B cell (primary cell): Measurements from ENCODE around the gene ICA1L. TPM values are rescaled to one million over a fixed set of nuclear protein-coding genes. Genes with fewer than 3 reads are reported as not detected.

ENCODE experiments used
- ATAC-seq: fragments of 200-7000 bp; cut with Tn5 transposase; one replicate; pipeline ENCODE4 v1.10.0; 2021; ENCODE audit warnings: low read depth, mild to moderate bottlenecking, moderate number of reproducible peaks, moderate library complexity
- CTCF ChIA-PET: fragments of 350-600 bp; sonication (Branson Sonifier 250); formaldehyde crosslinking; loops from one replicate; lab custom pipeline; 2021; ENCODE audit warnings: antibody characterized with exemption, inconsistent platforms; lab: Charles Lee
- POLR2A ChIA-PET: fragments of 350-600 bp; sonication (Branson Sonifier 250); formaldehyde crosslinking; loops from one replicate; lab custom pipeline; 2021; ENCODE audit warnings: antibody characterized with exemption; lab: Charles Lee
- DNase-seq: peaks from one replicate; pipeline ENCODE4 v3.0.0; 2013
- H2AFZ ChIP-seq: 2 replicates; pipeline ENCODE4 v1.6.1; 2012; ENCODE audit warnings: mild to moderate bottlenecking, low read depth, low read length; ENCODE audit not compliant: insufficient read depth, poor library complexity, severe bottlenecking
- H3K27ac ChIP-seq, 2 donors: 1 replicate in 1 of 2; 2 replicates in 1 of 2; pipeline ENCODE4 v1.5.1; 2012 to 2013; ENCODE audit warnings: low read length in 2 of 2, mild to moderate bottlenecking in 2 of 2, moderate library complexity in 1 of 2
- H3K27me3 ChIP-seq, 4 experiments: fragments of 200-600 bp in 1 of 4; sonication (generic) in 1 of 4; replicated peaks in 1 of 4; 1 replicate in 2 of 4; 2 replicates in 2 of 4; pipeline versions ENCODE4 v1.6.1 to v1.7.0; 2013 to 2016; ENCODE audit warnings: low read length in 3 of 4, mild to moderate bottlenecking in 2 of 4, mixed read lengths in 1 of 4, moderate library complexity in 1 of 4; ENCODE audit not compliant: insufficient read depth in 4 of 4, control insufficient read depth in 3 of 4; ENCODE audit errors: control extremely low read depth in 1 of 4
- H3K36me3 ChIP-seq, 2 experiments: replicated peaks in 1 of 2; 1 replicate in 1 of 2; 2 replicates in 1 of 2; pipeline versions ENCODE4 v1.6.1 to v1.7.1; 2013; ENCODE audit warnings: low read length in 1 of 2; ENCODE audit not compliant: insufficient read depth in 2 of 2, control insufficient read depth in 1 of 2; ENCODE audit errors: control extremely low read depth in 1 of 2, extremely low read depth in 1 of 2
- H3K4me1 ChIP-seq, 2 donors: fragments of 200-600 bp in 1 of 2; sonication (generic) in 1 of 2; 1 replicate in 1 of 2; 2 replicates in 1 of 2; pipeline versions ENCODE4 v1.5.1 to v1.6.1; 2013 to 2017; ENCODE audit warnings: low read length in 2 of 2; ENCODE audit not compliant: control insufficient read depth in 2 of 2, insufficient read depth in 2 of 2
- H3K4me2 ChIP-seq: replicated peaks from 2 replicates; pipeline ENCODE3; 2012; ENCODE audit warnings: mild to moderate bottlenecking, low read depth, low read length; ENCODE audit not compliant: poor library complexity, severe bottlenecking
- H3K4me3 ChIP-seq, 5 experiments: fragments of 200-600 bp in 1 of 5; sonication (generic) in 1 of 5; 1 replicate in 3 of 5; 2 replicates in 2 of 5; pipeline versions ENCODE4 v1.5.1 to v1.7.0; 2011 to 2016; ENCODE audit warnings: low read length in 4 of 5, mild to moderate bottlenecking in 4 of 5, low read depth in 2 of 5, control low read depth in 1 of 5, moderate library complexity in 1 of 5; ENCODE audit not compliant: insufficient read depth in 1 of 5; ENCODE audit errors: control extremely low read depth in 1 of 5, extremely low read depth in 1 of 5
- H3K79me2 ChIP-seq: fragments of 200-600 bp; sonication (generic); one replicate; pipeline ENCODE4 v1.6.0; 2016; ENCODE audit warnings: low read length; ENCODE audit not compliant: control insufficient read depth, insufficient read depth
- H3K9ac ChIP-seq: fragments of 200-600 bp; sonication (generic); 2 replicates; pipeline ENCODE4 v1.6.1; 2017; ENCODE audit warnings: mild to moderate bottlenecking, low read length, moderate library complexity
- H3K9me3 ChIP-seq, 3 donors: one replicate each; pipeline versions ENCODE4 v1.6.1 to v1.7.1; 2013; ENCODE audit warnings: low read length in 2 of 3; ENCODE audit not compliant: control insufficient read depth in 2 of 3, insufficient read depth in 1 of 3; ENCODE audit errors: control extremely low read depth in 1 of 3
- H4K20me1 ChIP-seq: 2 replicates; pipeline ENCODE4 v1.6.0; 2012; ENCODE audit warnings: mild to moderate bottlenecking, low read length; ENCODE audit not compliant: insufficient read depth, control insufficient read depth, poor library complexity, severe bottlenecking
- H3K27ac Mint-ChIP-seq: one replicate; pipeline ENCODE4 v1.8.0; 2021; ENCODE audit warnings: mixed read lengths
- H3K27me3 Mint-ChIP-seq: one replicate; pipeline ENCODE4 v1.8.0; 2021; ENCODE audit warnings: mixed read lengths
- H3K4me1 Mint-ChIP-seq: one replicate; pipeline ENCODE4 v1.8.0; 2021; ENCODE audit warnings: mixed read lengths
- H3K4me3 Mint-ChIP-seq: one replicate; pipeline ENCODE4 v1.8.0; 2021; ENCODE audit warnings: mixed read lengths
- H3K9me3 Mint-ChIP-seq: one replicate; pipeline ENCODE4 v1.8.0; 2022; ENCODE audit warnings: mixed read lengths; ENCODE audit not compliant: insufficient read depth
- EZH2 ChIP-seq: IDR thresholded peaks from 2 replicates; pipeline ENCODE4 v1.6.1; 2012; ENCODE audit warnings: borderline replicate concordance, low read depth, mild to moderate bottlenecking, moderate library complexity, low read length; ENCODE audit not compliant: insufficient read depth, poor library complexity, severe bottlenecking
- WGBS: methylation state at CpG from one replicate; pipeline ENCODE4 v1.1.5; 2013; ENCODE audit warnings: missing lambda C conversion rate; ENCODE audit not compliant: insufficient coverage; 5-methylcytosine and 5-hydroxymethylcytosine counted together
- intact Hi-C: fragments of 100-400 bp; cut with micrococcal nuclease; formaldehyde crosslinking; loops from one replicate; pipeline ENCODE4 v1.10.0; 2022
- polyA plus RNA-seq: library from polyadenylated mRNA; depleted of rRNA; stranded (reverse); fragments of >200 nt; gene quantifications from 2 replicates; pipeline ENCODE4 v1.2.3, GENCODE V29; 2012
- total RNA-seq, 2 donors: library from RNA; stranded (reverse); fragments of 120-200 nt in 1 of 2; gene quantifications; 1 replicate in 1 of 2; 2 replicates in 1 of 2; pipeline versions ENCODE4 v1.2.3 to v1.2.4, GENCODE V29; 2013 to 2022
- TF ChIP-seq, protein P1 (sequence below): fragments of 200-600 bp; IDR thresholded peaks from one replicate; pipeline ENCODE4 v1.8.0; 2022; ENCODE audit warnings: antibody characterized with exemption, mild to moderate bottlenecking

Gene ICA1L
- total and polyA plus RNA-seq, 2 donors (not counting 1 experiment from before 2014, with no cell fraction given) = 2.4 to 6.8 TPM

DNA sequence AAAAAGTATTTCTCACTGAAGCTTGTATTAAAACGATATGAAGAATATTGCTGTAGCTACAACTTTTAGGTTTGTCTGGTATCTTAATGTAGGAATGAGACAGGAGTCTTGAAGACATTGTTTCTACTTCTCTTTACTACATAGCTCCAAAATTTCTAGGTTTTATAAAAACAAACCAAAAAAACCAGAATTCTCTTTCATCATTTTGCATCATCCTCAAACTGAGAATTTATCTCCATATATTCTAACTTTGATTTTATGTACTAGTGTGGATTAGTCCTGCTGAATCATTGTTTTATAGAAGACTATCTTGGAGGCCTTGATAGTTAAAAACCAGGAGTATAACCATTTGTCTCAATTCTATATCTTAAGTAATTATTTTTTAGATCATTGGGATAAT is 100.2 kb downstream of the ICA1L start:
- no peaks in the 10 kb centered on the region for H4K20me1 ChIP-seq
- DNase-seq = no peak
- Mint-ChIP-seq H3K27ac (no peak overlapping the region), H3K9me3 (no peaks in the 10 kb centered on the region), H3K4me3 (no peak overlapping the region), H3K4me1 (peaks cover 5% of the 10 kb centered on the region), H3K27me3 (no peaks in the 10 kb centered on the region)
- H3K9me3 ChIP-seq = no peaks in the 10 kb centered on the region
- H3K27me3 ChIP-seq = no peaks in the 10 kb centered on the region
- no peaks in the 10 kb centered on the region for H3K4me1 ChIP-seq
- peaks cover 4 to 46% of the 10 kb centered on the region in 2 experiments for H3K36me3 ChIP-seq
- no CpG with 5 or more reads among the region's 1 CpG for WGBS
- ChIA-PET POLR2A (no interaction called here), CTCF (no interaction called here)
- H3K79me2 ChIP-seq = no peaks in the 10 kb centered on the region
- intact Hi-C loops = no loop called here
- no peak overlapping the region for H3K4me2 ChIP-seq
- H3K27ac ChIP-seq = no peak overlapping the region
- no peak for ATAC-seq
- H2AFZ ChIP-seq = no peak overlapping the region
- TF ChIP-seq, protein P1, sequence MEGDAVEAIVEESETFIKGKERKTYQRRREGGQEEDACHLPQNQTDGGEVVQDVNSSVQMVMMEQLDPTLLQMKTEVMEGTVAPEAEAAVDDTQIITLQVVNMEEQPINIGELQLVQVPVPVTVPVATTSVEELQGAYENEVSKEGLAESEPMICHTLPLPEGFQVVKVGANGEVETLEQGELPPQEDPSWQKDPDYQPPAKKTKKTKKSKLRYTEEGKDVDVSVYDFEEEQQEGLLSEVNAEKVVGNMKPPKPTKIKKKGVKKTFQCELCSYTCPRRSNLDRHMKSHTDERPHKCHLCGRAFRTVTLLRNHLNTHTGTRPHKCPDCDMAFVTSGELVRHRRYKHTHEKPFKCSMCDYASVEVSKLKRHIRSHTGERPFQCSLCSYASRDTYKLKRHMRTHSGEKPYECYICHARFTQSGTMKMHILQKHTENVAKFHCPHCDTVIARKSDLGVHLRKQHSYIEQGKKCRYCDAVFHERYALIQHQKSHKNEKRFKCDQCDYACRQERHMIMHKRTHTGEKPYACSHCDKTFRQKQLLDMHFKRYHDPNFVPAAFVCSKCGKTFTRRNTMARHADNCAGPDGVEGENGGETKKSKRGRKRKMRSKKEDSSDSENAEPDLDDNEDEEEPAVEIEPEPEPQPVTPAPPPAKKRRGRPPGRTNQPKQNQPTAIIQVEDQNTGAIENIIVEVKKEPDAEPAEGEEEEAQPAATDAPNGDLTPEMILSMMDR = no peak
- no peak for TF ChIP-seq EZH2
- H3K4me3 ChIP-seq = no peak overlapping the region
- H3K9ac ChIP-seq = no peak overlapping the region

DNA sequence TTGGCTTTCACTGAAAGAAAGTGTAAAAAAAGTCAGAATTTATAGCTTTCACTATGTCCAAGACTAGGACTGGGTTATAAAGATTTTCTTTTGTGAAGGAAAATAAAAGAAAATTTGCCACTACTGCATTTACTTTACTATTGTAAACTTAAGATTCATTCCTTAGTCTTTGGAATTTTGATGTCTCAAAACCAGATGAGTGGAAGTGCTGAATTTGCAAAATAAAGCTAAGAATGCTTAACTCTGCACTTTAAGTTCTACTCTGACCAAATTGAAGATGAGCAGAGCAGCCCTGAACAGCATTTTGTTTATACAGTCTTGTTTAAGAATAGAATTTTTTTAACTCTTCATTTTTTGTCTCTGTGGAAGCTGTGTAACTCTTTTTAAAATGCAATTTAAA is 102.4 kb downstream of the ICA1L start:
- Histone ChIP-seq H3K4me1 (no peaks in the 10 kb centered on the region), H3K9me3 (no peaks in the 10 kb centered on the region), H3K79me2 (no peaks in the 10 kb centered on the region), H3K27ac (no peak overlapping the region), H3K4me3 (no peak overlapping the region), H4K20me1 (no peaks in the 10 kb centered on the region), H3K4me2 (no peak overlapping the region), H3K36me3 (peaks cover 1 to 53% of the 10 kb centered on the region in 2 experiments), H3K27me3 (no peaks in the 10 kb centered on the region), H3K9ac (no peak overlapping the region), H2AFZ (no peak overlapping the region)
- no peak for TF ChIP-seq EZH2
- TF ChIP-seq, protein P1 = no peak
- ChIA-PET POLR2A (no interaction called here), CTCF (interaction anchor here (1.1 to 1.4 kb wide), 2 partner anchors 101 to 181 kb away, joined by 3 to 9 read pairs; no protein-coding TSS in a partner anchor)
- Mint-ChIP-seq H3K27me3 (no peaks in the 10 kb centered on the region), H3K27ac (no peak overlapping the region), H3K4me1 (peaks cover 12% of the 10 kb centered on the region), H3K9me3 (no peaks in the 10 kb centered on the region), H3K4me3 (no peak overlapping the region)
- DNase-seq (no peak), ATAC-seq (no peak)
- intact Hi-C loops = no loop called here
